Endothelial cell of umbilical vein (primary cell): Measurements from ENCODE around the gene ZNF414. TPM values are rescaled to one million over a fixed set of nuclear protein-coding genes. Genes with fewer than 3 reads are reported as not detected.
A peak's percentile ranks its signal among the peaks of the same experiment; 100 is the strongest.

Experiments used
- BruUV-seq: library from RNA; stranded (reverse); fragments of 400-500 nt; replicated peaks from 2 replicates; lab custom pipeline; 2021; lab: Mats Ljungman, UMichigan
- CTCF ChIA-PET: fragments of 300-600, 350-600 bp; sonication (Branson Sonifier 250); formaldehyde crosslinking; loops from one replicate; lab custom pipeline; 2021; ENCODE audit warnings: antibody characterized with exemption, inconsistent platforms; lab: Charles Lee
- POLR2A ChIA-PET: fragments of 300-600, 350-600 bp; sonication (Branson Sonifier 250); formaldehyde crosslinking; loops from one replicate; lab custom pipeline; 2021; ENCODE audit warnings: antibody characterized with exemption, inconsistent platforms; lab: Charles Lee
- DNase-seq: peaks from one replicate; pipeline ENCODE4 v3.0.0-alpha.2; 2011; ENCODE audit warnings: low read depth, low spot score
- FAIRE-seq: peaks from 2 replicates; lab custom pipeline; 2011; peaks lifted over from hg19 to GRCh38; lab: Jason Lieb, UNC
- H2AFZ ChIP-seq: 2 replicates; pipeline ENCODE4 v1.6.0; 2012; ENCODE audit warnings: low read depth, low read length, control low read depth, inconsistent platforms
- H3K27ac ChIP-seq: 2 replicates; pipeline ENCODE4 v1.5.1; 2011; ENCODE audit warnings: low read depth, mild to moderate bottlenecking, control low read depth, low read length, moderate library complexity; ENCODE audit not compliant: insufficient read depth
- H3K27me3 ChIP-seq, 2 experiments: 2 replicates each; pipeline versions ENCODE4 v1.6.0 to v1.6.1; 2011; ENCODE audit warnings: low read length in 2 of 2, mixed read lengths in 1 of 2; ENCODE audit not compliant: control insufficient read depth in 2 of 2, insufficient read depth in 2 of 2
- H3K36me3 ChIP-seq, 2 experiments: 2 replicates in 1 of 2; 3 replicates in 1 of 2; pipeline ENCODE4 v1.5.1; 2011; ENCODE audit warnings: low read length in 2 of 2, mild to moderate bottlenecking in 1 of 2, moderate library complexity in 1 of 2; ENCODE audit not compliant: control insufficient read depth in 2 of 2, insufficient read depth in 2 of 2; ENCODE audit errors: extremely low read depth in 1 of 2
- H3K4me1 ChIP-seq: 3 replicates; pipeline ENCODE4 v1.5.1; 2011; ENCODE audit warnings: mild to moderate bottlenecking, low read length; ENCODE audit not compliant: control insufficient read depth, insufficient read depth; ENCODE audit errors: extremely low read depth
- H3K4me2 ChIP-seq: 2 replicates; pipeline ENCODE4 v1.6.1; 2011; ENCODE audit warnings: low read length, control low read depth, mixed read lengths; ENCODE audit not compliant: insufficient read depth
- H3K4me3 ChIP-seq, 3 experiments: fragments of 200-600 bp in 1 of 3; sonication (generic), shearing (Covaris generic) in 1 of 3; replicated peaks in 1 of 3; 2 replicates each; pipeline ENCODE4 v1.5.1; 2011 to 2016; ENCODE audit warnings: control low read depth in 3 of 3, low read length in 3 of 3, mild to moderate bottlenecking in 2 of 3, inconsistent platforms in 1 of 3, low read depth in 1 of 3, moderate library complexity in 1 of 3; ENCODE audit not compliant: insufficient read depth in 1 of 3
- H3K79me2 ChIP-seq: 2 replicates; pipeline ENCODE4 v1.6.0; 2012; ENCODE audit warnings: low read length, inconsistent platforms; ENCODE audit not compliant: control insufficient read depth, insufficient read depth
- H3K9ac ChIP-seq: replicated peaks from 2 replicates; pipeline ENCODE3; 2011; ENCODE audit warnings: low read length, control low read depth; ENCODE audit not compliant: insufficient read depth; ENCODE audit errors: extremely low read depth
- H3K9me1 ChIP-seq: replicated peaks from 3 replicates; pipeline ENCODE4 v1.6.0; 2011; ENCODE audit warnings: mild to moderate bottlenecking, low read length; ENCODE audit not compliant: control insufficient read depth, insufficient read depth; ENCODE audit errors: extremely low read depth
- H3K9me3 ChIP-seq: replicated peaks from 2 replicates; pipeline ENCODE4 v1.5.1; 2012; ENCODE audit warnings: low read length, inconsistent platforms; ENCODE audit not compliant: control insufficient read depth, insufficient read depth
- H4K20me1 ChIP-seq: replicated peaks from 2 replicates; pipeline ENCODE3; 2011; ENCODE audit warnings: mild to moderate bottlenecking, low read length; ENCODE audit not compliant: control insufficient read depth, insufficient read depth; ENCODE audit errors: extremely low read depth
- CTCF ChIP-seq, 2 donors: IDR thresholded peaks; 1 replicate in 1 of 2; 2 replicates in 1 of 2; pipeline ENCODE4 v1.5.1; 2011; ENCODE audit warnings: low read length in 2 of 2, mild to moderate bottlenecking in 2 of 2, moderate library complexity in 2 of 2, control low read depth in 1 of 2, inconsistent platforms in 1 of 2, low read depth in 1 of 2; ENCODE audit not compliant: insufficient read depth in 1 of 2; ENCODE audit errors: extremely low read depth in 1 of 2
- EZH2 ChIP-seq: IDR thresholded peaks from 2 replicates; pipeline ENCODE4 v1.6.1; 2012; ENCODE audit warnings: borderline replicate concordance, low read depth, mild to moderate bottlenecking, moderate library complexity, low read length, inconsistent platforms; ENCODE audit not compliant: severe bottlenecking
- MAX ChIP-seq: IDR thresholded peaks from 2 replicates; pipeline ENCODE4 v1.6.1; 2011; ENCODE audit not compliant: insufficient read depth, insufficient read length
- MYC ChIP-seq: IDR thresholded peaks from one replicate; pipeline ENCODE4 v1.6.1; 2011; ENCODE audit warnings: mild to moderate bottlenecking, low read depth, low read length
- POLR2A ChIP-seq: IDR thresholded peaks from 2 replicates; pipeline ENCODE4 v1.6.1; 2012; ENCODE audit warnings: low read depth, mild to moderate bottlenecking, control low read depth, low read length
- POLR2AphosphoS5 ChIP-seq: IDR thresholded peaks from 2 replicates; pipeline ENCODE4 v1.6.1; 2012; ENCODE audit warnings: low read depth, mild to moderate bottlenecking, control low read depth, low read length, moderate library complexity; ENCODE audit not compliant: insufficient read depth
- dilution Hi-C: fragments of 300-500 bp; cut with MboI; formaldehyde crosslinking; loops from one replicate; pipeline ENCODE4 v1.15.0; 2019; ENCODE audit warnings: low sequenced_read_pairs; ENCODE audit not compliant: extremely low pct_ligation_motif_present
- intact Hi-C: fragments of 100-400 bp; cut with micrococcal nuclease; formaldehyde crosslinking; loops from one replicate; pipeline ENCODE4 v1.10.0; 2022
- polyA plus RNA-seq, 4 experiments: library from polyadenylated mRNA; depleted of rRNA in 3 of 4; stranded (reverse) in 3 of 4; unstranded in 1 of 4; fragments of >200 nt; gene quantifications; 2 replicates each; pipeline versions ENCODE4 v1.2.1 to v1.2.3, GENCODE V29; 2011 to 2012; ENCODE audit warnings: missing spikeins in 1 of 4
- total RNA-seq: library from RNA; stranded (reverse); gene quantifications from 2 replicates; pipeline ENCODE4 v1.2.3, GENCODE V29; 2021

Gene ZNF414
- total and polyA plus RNA-seq, 2 donors (not counting 3 experiments of a cell fraction or from before 2014, with no cell fraction given), result 11.6 to 20.6 TPM

GRCh38 chr19:8525401-8525684 is 11.4 kb upstream of the ZNF414 start:
- no TSS peak for BruUV-seq
- CTCF ChIA-PET, result interaction anchor here (0.9 to 3.0 kb wide), 6 partner anchors 9 to 117 kb away, joined by 3 to 21 read pairs (median 4); partner anchors contain the start of genes MARCHF2 and ZNF414
- intact Hi-C loops, result loop anchor here (1.0 kb wide), 1 partner anchor 12 kb away; no protein-coding TSS in a partner anchor
- no peaks in the 10 kb centered on the region for H3K27me3 ChIP-seq
- TF ChIP-seq POLR2AphosphoS5 (peak; percentile 44), EZH2 (no peak), POLR2A (peak; percentile 46), MAX (no peak), MYC (no peak), CTCF (IDR thresholded peaks at IDR 0.05; ENCODE audit: extremely low read depth in 1 of 2, insufficient read depth in 1 of 2, low read depth in 1 of 2, low read length in 2 of 2) (peak in 1 of 2 donors; percentile 25)
- H3K4me2 ChIP-seq, result peak overlapping the region; percentile 94
- FAIRE-seq, result no peak
- H3K79me2 ChIP-seq, result no peaks in the 10 kb centered on the region
- H2AFZ ChIP-seq, result peak overlapping the region; percentile 99
- H3K27ac ChIP-seq, result peak overlapping the region; percentile 54
- dilution Hi-C loops, result loop anchor here (10.0 kb wide), 1 partner anchor 69 kb away; no protein-coding TSS in a partner anchor
- H4K20me1 ChIP-seq, result no peaks in the 10 kb centered on the region
- H3K4me1 ChIP-seq, result peaks cover 7% of the 10 kb centered on the region
- no peaks in the 10 kb centered on the region for H3K9me1 ChIP-seq
- no peaks in the 10 kb centered on the region for H3K36me3 ChIP-seq
- no peak for DNase-seq
- H3K4me3 ChIP-seq, result peak overlapping the region; percentile 37 to 69 (median 60)
- H3K9ac ChIP-seq, result peak overlapping the region; percentile 68
- POLR2A ChIA-PET, result interaction anchor here (2.4 kb wide), 1 partner anchor 12 kb away, joined by 16 read pairs; the partner anchor contains the start of gene ZNF414
- no peaks in the 10 kb centered on the region for H3K9me3 ChIP-seq

- H3K4me3 ChIP-seq, result no peak overlapping the region
- no peak for FAIRE-seq
- dilution Hi-C loops (no loop called here), intact Hi-C loops (no loop called here)
- no peaks in the 10 kb centered on the region for H3K36me3 ChIP-seq
- H3K9me1 ChIP-seq, result no peaks in the 10 kb centered on the region
- ChIA-PET POLR2A (no interaction called here), CTCF (interaction anchor here (0.9 kb wide), 1 partner anchor 59 kb away, joined by 4 read pairs; no protein-coding TSS in a partner anchor)
- H3K79me2 ChIP-seq, result no peaks in the 10 kb centered on the region
- no peak overlapping the region for H3K4me2 ChIP-seq
- peaks cover 1 to 4% of the 10 kb centered on the region in 2 experiments for H3K27me3 ChIP-seq
- no peak overlapping the region for H2AFZ ChIP-seq
- BruUV-seq, result no TSS peak
- no peak overlapping the region for H3K27ac ChIP-seq
- H4K20me1 ChIP-seq, result no peaks in the 10 kb centered on the region
- H3K9ac ChIP-seq, result no peak overlapping the region
- no peaks in the 10 kb centered on the region for H3K4me1 ChIP-seq
- DNase-seq, result no peak
- no peak for TF ChIP-seq POLR2AphosphoS5
- no peak for TF ChIP-seq EZH2
- H3K9me3 ChIP-seq, result no peaks in the 10 kb centered on the region
Measured at GRCh38 chr19:8519388-8519787, 5.4 kb upstream of the ZNF414 start.
